ENCODE data around the gene PLPPR5. TPM values are rescaled to one million over a fixed set of nuclear protein-coding genes. Genes with fewer than 3 reads are reported as not detected.

The PLPPR5 gene
- total RNA-seq, 6 donors from 2014 or later = 0.33 TPM; not detected in 5

- no peak overlapping the region for H3K4me3 ChIP-seq
- H3K4me1 ChIP-seq = no peaks in the 10 kb centered on the region
- DNase-seq (no peak), ATAC-seq (ENCODE audit: low FRiP score in 2 of 2) (no peak)
- no peak overlapping the region for H3K27ac ChIP-seq
- TF ChIP-seq, protein P1, sequence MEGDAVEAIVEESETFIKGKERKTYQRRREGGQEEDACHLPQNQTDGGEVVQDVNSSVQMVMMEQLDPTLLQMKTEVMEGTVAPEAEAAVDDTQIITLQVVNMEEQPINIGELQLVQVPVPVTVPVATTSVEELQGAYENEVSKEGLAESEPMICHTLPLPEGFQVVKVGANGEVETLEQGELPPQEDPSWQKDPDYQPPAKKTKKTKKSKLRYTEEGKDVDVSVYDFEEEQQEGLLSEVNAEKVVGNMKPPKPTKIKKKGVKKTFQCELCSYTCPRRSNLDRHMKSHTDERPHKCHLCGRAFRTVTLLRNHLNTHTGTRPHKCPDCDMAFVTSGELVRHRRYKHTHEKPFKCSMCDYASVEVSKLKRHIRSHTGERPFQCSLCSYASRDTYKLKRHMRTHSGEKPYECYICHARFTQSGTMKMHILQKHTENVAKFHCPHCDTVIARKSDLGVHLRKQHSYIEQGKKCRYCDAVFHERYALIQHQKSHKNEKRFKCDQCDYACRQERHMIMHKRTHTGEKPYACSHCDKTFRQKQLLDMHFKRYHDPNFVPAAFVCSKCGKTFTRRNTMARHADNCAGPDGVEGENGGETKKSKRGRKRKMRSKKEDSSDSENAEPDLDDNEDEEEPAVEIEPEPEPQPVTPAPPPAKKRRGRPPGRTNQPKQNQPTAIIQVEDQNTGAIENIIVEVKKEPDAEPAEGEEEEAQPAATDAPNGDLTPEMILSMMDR (IDR thresholded peaks at IDR 0.05) = no peak
- no peak for TF ChIP-seq POLR2AphosphoS5 (IDR thresholded peaks at IDR 0.05)
- TF ChIP-seq EP300 (IDR thresholded peaks at IDR 0.05) = no peak
- no peak for TF ChIP-seq POLR2A (IDR thresholded peaks at IDR 0.05)
- H3K9me3 ChIP-seq = no peaks in the 10 kb centered on the region
- H3K36me3 ChIP-seq = no peaks in the 10 kb centered on the region
- WGBS, 2 donors = 46 to 47% methylated on average over 1 of the region's 1 CpG
- H3K27me3 ChIP-seq = no peaks in the 10 kb centered on the region
These were observed 144.3 kb downstream of the PLPPR5 start for GRCh38 chr1:98860329-98860728.

DNA sequence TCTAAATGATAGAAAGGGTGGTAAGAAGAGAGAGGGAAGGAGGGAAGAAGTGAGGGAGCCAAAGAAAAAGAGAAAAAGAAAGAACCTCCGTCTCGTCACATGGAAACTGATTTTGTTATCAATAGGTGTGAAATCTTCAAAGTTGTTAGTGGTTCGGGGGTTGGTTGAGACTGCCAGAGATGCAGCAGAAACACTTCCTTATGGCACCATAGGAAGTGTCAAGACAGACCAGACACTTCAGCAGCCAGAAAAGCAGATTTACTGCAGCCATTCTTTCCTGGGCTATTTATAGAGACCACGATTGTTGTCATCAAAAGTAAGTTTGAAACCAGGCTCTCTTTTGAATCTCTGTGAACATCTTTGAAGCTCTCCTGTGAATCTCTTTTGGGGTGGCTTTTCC, 150.5 kb downstream of the PLPPR5 start:
- DNase-seq (no peak), ATAC-seq (ENCODE audit: low FRiP score in 2 of 2) (no peak)
- Histone ChIP-seq H3K9me3 (no peaks in the 10 kb centered on the region), H3K27ac (no peak overlapping the region), H3K27me3 (no peaks in the 10 kb centered on the region), H3K36me3 (no peaks in the 10 kb centered on the region), H3K4me3 (no peak overlapping the region), H3K4me1 (no peaks in the 10 kb centered on the region)
- WGBS, 2 donors = 22 to 43% methylated on average over 4 of the region's 4 CpGs
- no peak for TF ChIP-seq POLR2A (IDR thresholded peaks at IDR 0.05)
- TF ChIP-seq EP300 (IDR thresholded peaks at IDR 0.05) = no peak
- TF ChIP-seq, protein P1 (IDR thresholded peaks at IDR 0.05) = no peak
- TF ChIP-seq POLR2AphosphoS5 (IDR thresholded peaks at IDR 0.05) = no peak

- DNase-seq (no peak), ATAC-seq (ENCODE audit: low FRiP score in 2 of 2) (no peak)
- no peaks in the 10 kb centered on the region for H3K4me1 ChIP-seq
- no peaks in the 10 kb centered on the region for H3K9me3 ChIP-seq
- H3K27ac ChIP-seq = no peak overlapping the region
- WGBS, 2 donors = 33 to 66% methylated on average over 1 of the region's 1 CpG
- TF ChIP-seq, protein P1 (IDR thresholded peaks at IDR 0.05) = no peak
- no peak for TF ChIP-seq POLR2A (IDR thresholded peaks at IDR 0.05)
- TF ChIP-seq EP300 (IDR thresholded peaks at IDR 0.05) = no peak
- no peak for TF ChIP-seq POLR2AphosphoS5 (IDR thresholded peaks at IDR 0.05)
- H3K36me3 ChIP-seq = no peaks in the 10 kb centered on the region
- no peaks in the 10 kb centered on the region for H3K27me3 ChIP-seq
- H3K4me3 ChIP-seq = no peak overlapping the region
These were observed 154.6 kb downstream of the PLPPR5 start for GRCh38 chr1:98849969-98850636.

DNA sequence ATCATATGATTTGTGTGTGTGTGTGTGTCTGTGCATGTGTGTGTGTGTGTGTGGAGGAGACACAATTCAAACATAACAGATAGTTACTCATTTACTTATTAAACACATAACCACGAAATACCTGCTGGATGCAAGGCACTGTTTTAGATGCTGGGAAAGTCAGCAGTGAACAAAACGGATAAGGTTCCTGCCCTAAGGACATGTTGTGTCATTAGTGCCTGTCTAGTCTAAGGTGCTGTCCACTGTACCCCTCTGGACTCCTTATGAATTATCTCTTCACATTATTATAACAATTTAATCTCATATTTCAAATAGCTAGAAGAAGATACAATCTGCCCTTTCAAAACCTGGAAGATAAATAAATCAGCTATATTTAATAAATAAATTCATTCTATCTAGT, 162.4 kb downstream of the PLPPR5 start:
- ATAC-seq (ENCODE audit: low FRiP score in 2 of 2) (no peak), DNase-seq (no peak)
- TF ChIP-seq, protein P1 (IDR thresholded peaks at IDR 0.05) = no peak
- TF ChIP-seq POLR2AphosphoS5 (IDR thresholded peaks at IDR 0.05) = no peak
- TF ChIP-seq POLR2A (IDR thresholded peaks at IDR 0.05) = no peak
- TF ChIP-seq EP300 (IDR thresholded peaks at IDR 0.05) = no peak
- no peaks in the 10 kb centered on the region for H3K4me1 ChIP-seq
- H3K9me3 ChIP-seq = no peaks in the 10 kb centered on the region
- no peaks in the 10 kb centered on the region for H3K36me3 ChIP-seq
- 56 to 74% methylated on average over 2 of the region's 2 CpGs for WGBS, 2 donors
- H3K4me3 ChIP-seq = no peak overlapping the region
- no peak overlapping the region for H3K27ac ChIP-seq
- H3K27me3 ChIP-seq = no peaks in the 10 kb centered on the region

Small RNAs within 50 kb of the gene (small RNA-seq; reads per million reads assigned to genes)
- 0 reads per million in 4 donors for gene AL445433.1

Measured in upper lobe of left lung (tissue), 6 donors.